SIG-M5 treated with dmso at 0.1 percent for 504 hours (cell line): ENCODE measurements around the gene CTSL.
A peak's percentile ranks its signal among the peaks of the same experiment; 100 is the strongest.

Experiments used
- DNase-seq: peaks from one replicate; lab custom pipeline; 2025; ENCODE audit not compliant: unreplicated experiment; lab: John Stamatoyannopoulos, UW

CTSL gene

GRCh38 chr9:87699835-87700234 lies 26.1 kb upstream of the CTSL start:
- DNase-seq = no peak

- no peak for DNase-seq
Measured at GRCh38 chr9:87701491-87701890, 24.4 kb upstream of the CTSL start.

GRCh38 chr9:87701931-87702421 lies 23.9 kb upstream of the CTSL start:
- no peak for DNase-seq

GRCh38 chr9:87702921-87703320 lies 23.0 kb upstream of the CTSL start:
- DNase-seq = no peak

- DNase-seq = peak; percentile 8
Measured at GRCh38 chr9:87703636-87704276, 22.2 kb upstream of the CTSL start.

GRCh38 chr9:87704342-87704741 lies 21.6 kb upstream of the CTSL start:
- DNase-seq = no peak

GRCh38 chr9:87706066-87706739 lies 19.7 kb upstream of the CTSL start:
- no peak for DNase-seq

- DNase-seq = peak; percentile 28
Measured at GRCh38 chr9:87707805-87708506, 18.0 kb upstream of the CTSL start.

GRCh38 chr9:87708546-87708945 lies 17.4 kb upstream of the CTSL start:
- no peak for DNase-seq

- no peak for DNase-seq
Measured at GRCh38 chr9:87708986-87709728, 16.8 kb upstream of the CTSL start.

- no peak for DNase-seq
Measured at GRCh38 chr9:87710443-87710842, 15.5 kb upstream of the CTSL start.

GRCh38 chr9:87711857-87712800 lies 13.8 kb upstream of the CTSL start:
- DNase-seq = no peak

- DNase-seq = no peak
Measured at GRCh38 chr9:87712801-87713277, 13.1 kb upstream of the CTSL start.

GRCh38 chr9:87713278-87713987 lies 12.5 kb upstream of the CTSL start:
- peak; percentile 5 for DNase-seq

GRCh38 chr9:87713988-87714330 lies 12.0 kb upstream of the CTSL start:
- DNase-seq = no peak

GRCh38 chr9:87714819-87715218 lies 11.1 kb upstream of the CTSL start:
- peak; percentile 48 for DNase-seq

- DNase-seq = peak; percentile 22
Measured at GRCh38 chr9:87716141-87716540, 9.8 kb upstream of the CTSL start.

GRCh38 chr9:87717456-87717855 lies 8.5 kb upstream of the CTSL start:
- no peak for DNase-seq

- DNase-seq = no peak
Measured at GRCh38 chr9:87718231-87718630, 7.7 kb upstream of the CTSL start.
